Bronchial epithelial cell (primary cell): ENCODE results near the gene CNTNAP1. TPM values are rescaled to one million over a fixed set of nuclear protein-coding genes. Genes with fewer than 3 reads are reported as not detected.
A peak's percentile ranks its signal among the peaks of the same experiment; 100 is the strongest.

Experiments
- DNase-seq: peaks from one replicate; pipeline ENCODE4 v3.0.0-alpha.2; 2010; ENCODE audit warnings: low read depth
- FAIRE-seq: peaks from 2 replicates; lab custom pipeline; 2011; peaks lifted over from hg19 to GRCh38; lab: Jason Lieb, UNC
- H3K27me3 ChIP-seq: 2 replicates; pipeline ENCODE4 v1.5.1; 2011; ENCODE audit warnings: low read length; ENCODE audit not compliant: control insufficient read depth, insufficient read depth
- H3K36me3 ChIP-seq: 2 replicates; pipeline ENCODE4 v1.5.1; 2011; ENCODE audit warnings: low read length; ENCODE audit not compliant: control insufficient read depth, insufficient read depth
- H3K4me3 ChIP-seq: 2 replicates; pipeline ENCODE4 v1.5.1; 2011; ENCODE audit warnings: mild to moderate bottlenecking, low read depth, low read length, control low read depth
- total RNA-seq: library from RNA; depleted of rRNA; stranded (reverse); fragments of >200 nt; gene quantifications from 2 replicates; pipeline ENCODE4 v1.2.1, GENCODE V29; 2014
- TF ChIP-seq, protein P1 (sequence below): IDR thresholded peaks from 2 replicates; pipeline ENCODE4 v1.5.1; 2011; ENCODE audit warnings: mild to moderate bottlenecking, moderate library complexity, low read length, control low read depth, inconsistent platforms; ENCODE audit not compliant: insufficient read depth, severe bottlenecking

CNTNAP1 gene
- total RNA-seq, 1 donor from 2014 or later: 0.53 TPM

DNA sequence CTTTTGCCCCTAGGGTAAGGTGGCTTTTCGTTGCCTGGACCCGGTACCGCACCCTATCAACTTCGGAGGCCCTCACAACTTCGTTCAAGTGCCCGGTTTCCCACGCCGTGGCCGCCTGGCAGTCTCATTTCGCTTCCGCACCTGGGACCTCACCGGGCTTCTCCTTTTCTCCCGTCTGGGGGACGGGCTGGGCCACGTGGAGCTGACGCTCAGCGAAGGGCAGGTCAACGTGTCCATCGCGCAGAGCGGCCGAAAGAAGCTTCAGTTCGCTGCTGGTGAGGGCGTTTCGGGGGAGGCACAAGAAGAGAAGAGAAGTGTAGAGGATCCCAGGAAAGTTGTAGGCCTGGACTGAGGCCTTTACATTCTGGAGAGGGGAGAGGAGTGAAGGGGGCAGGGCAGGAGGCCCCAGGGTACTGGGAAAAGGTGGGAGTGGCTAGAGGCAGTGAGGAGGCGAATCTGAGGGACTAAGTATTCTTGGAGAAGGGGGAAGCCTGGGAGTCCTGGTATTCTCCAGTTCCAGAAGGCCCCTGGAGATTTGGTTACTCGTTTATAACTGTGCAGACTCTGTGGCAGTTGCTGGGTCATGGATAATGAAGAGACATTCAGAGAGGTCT lies 5.5 kb downstream of the CNTNAP1 start:
- TF ChIP-seq, protein P1, sequence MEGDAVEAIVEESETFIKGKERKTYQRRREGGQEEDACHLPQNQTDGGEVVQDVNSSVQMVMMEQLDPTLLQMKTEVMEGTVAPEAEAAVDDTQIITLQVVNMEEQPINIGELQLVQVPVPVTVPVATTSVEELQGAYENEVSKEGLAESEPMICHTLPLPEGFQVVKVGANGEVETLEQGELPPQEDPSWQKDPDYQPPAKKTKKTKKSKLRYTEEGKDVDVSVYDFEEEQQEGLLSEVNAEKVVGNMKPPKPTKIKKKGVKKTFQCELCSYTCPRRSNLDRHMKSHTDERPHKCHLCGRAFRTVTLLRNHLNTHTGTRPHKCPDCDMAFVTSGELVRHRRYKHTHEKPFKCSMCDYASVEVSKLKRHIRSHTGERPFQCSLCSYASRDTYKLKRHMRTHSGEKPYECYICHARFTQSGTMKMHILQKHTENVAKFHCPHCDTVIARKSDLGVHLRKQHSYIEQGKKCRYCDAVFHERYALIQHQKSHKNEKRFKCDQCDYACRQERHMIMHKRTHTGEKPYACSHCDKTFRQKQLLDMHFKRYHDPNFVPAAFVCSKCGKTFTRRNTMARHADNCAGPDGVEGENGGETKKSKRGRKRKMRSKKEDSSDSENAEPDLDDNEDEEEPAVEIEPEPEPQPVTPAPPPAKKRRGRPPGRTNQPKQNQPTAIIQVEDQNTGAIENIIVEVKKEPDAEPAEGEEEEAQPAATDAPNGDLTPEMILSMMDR: no peak
- DNase-seq (no peak), FAIRE-seq (no peak)
- Histone ChIP-seq H3K4me3 (no peak overlapping the region), H3K36me3 (no peaks in the 10 kb centered on the region), H3K27me3 (no peaks in the 10 kb centered on the region)

DNA sequence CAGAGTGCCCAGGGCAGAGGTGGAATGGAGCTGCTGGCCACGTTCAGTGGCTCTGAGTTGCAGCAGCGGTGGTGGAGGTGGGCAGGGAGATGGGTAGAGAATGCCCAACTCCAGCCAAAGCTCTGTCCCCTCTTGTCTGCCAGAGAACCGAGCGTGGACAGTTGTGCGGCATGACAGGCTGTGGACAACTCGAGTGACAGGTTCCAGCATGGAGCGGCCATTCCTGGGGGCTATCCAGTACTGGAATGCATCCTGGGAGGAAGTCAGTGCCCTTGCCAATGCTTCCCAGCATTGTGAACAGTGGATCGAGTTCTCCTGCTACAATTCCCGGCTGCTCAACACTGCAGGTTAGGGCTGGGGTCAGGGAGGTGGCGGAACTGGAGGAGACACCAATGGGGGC lies 8.3 kb downstream of the CNTNAP1 start:
- Histone ChIP-seq H3K4me3 (no peak overlapping the region), H3K27me3 (no peaks in the 10 kb centered on the region), H3K36me3 (no peaks in the 10 kb centered on the region)
- FAIRE-seq (no peak), DNase-seq (no peak)
- TF ChIP-seq, protein P1: no peak

DNA sequence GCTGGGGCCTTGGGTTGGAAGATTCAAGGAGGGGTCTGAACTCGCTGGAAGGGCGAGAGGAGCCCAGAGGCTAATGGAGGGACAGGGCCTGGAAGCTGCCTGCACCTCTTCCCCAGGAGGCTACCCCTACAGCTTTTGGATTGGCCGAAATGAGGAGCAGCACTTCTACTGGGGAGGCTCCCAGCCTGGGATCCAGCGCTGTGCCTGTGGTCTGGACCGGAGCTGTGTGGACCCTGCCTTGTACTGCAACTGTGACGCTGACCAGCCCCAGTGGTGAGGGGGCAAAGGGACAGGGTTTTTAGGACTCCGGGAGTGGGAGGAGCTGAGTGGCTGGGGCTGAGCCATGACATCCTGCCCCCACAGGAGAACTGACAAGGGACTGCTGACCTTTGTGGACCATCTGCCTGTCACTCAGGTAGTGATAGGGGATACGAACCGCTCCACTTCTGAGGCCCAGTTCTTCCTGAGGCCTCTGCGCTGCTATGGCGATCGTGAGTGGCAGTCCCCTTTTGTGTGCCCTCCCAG lies 8.8 kb downstream of the CNTNAP1 start:
- FAIRE-seq (peak; percentile 43), DNase-seq (no peak)
- Histone ChIP-seq H3K27me3 (no peaks in the 10 kb centered on the region), H3K4me3 (no peak overlapping the region), H3K36me3 (no peaks in the 10 kb centered on the region)
- TF ChIP-seq, protein P1: no peak

DNA sequence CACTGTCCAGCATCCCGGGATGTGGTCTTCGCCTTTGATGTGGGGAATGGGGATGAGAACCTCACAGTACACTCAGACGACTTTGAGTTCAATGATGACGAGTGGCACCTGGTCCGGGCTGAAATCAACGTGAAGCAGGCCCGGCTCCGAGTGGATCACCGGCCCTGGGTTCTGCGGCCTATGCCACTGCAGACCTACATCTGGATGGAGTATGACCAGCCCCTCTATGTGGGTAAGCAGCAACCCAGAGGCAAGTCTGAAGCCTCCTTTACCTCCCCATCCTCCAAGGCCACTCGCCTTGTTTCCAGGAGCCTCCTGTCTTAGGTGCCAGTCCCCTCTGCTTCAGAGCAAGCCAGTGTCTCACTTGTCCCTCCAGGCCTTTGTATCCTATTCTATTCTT lies 10.2 kb downstream of the CNTNAP1 start:
- DNase-seq (no peak), FAIRE-seq (no peak)
- H3K4me3 ChIP-seq: no peak overlapping the region
- H3K27me3 ChIP-seq: no peaks in the 10 kb centered on the region
- no peaks in the 10 kb centered on the region for H3K36me3 ChIP-seq
- TF ChIP-seq, protein P1: no peak

DNA sequence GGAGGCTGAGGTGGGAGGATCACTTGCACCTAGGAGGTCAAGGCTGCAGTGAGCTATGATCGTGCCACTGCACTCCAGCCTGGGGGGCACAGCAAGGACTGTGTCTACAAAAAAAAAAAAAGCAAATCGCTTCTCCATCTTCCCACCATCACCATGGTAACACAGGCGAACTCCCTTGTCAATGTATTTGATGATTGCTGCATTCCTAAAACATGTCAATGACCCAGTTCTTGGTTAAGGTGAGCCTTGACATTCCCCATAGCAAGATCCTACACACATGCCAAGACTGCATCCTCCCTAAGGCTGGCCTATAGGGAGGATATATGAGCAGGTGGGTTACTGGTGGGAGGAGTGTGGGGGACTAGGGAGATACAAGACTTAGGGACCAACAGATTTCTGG lies 12.2 kb downstream of the CNTNAP1 start:
- no peaks in the 10 kb centered on the region for H3K36me3 ChIP-seq
- no peaks in the 10 kb centered on the region for H3K27me3 ChIP-seq
- DNase-seq (no peak), FAIRE-seq (no peak)
- no peak overlapping the region for H3K4me3 ChIP-seq
- TF ChIP-seq, protein P1: no peak

DNA sequence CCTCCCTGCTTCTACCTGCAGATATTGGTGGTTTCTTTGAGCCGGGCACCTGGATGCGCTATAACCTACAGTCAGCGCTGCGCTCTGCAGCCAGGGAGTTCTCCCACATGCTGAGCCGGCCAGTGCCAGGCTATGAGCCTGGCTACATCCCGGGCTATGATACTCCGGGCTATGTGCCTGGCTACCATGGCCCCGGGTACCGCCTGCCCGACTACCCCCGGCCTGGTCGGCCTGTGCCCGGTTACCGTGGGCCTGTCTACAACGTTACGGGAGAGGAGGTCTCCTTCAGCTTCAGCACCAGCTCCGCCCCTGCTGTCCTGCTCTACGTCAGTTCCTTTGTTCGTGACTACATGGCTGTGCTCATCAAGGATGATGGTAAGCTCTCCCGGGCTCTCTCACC lies 13.2 kb downstream of the CNTNAP1 start:
- FAIRE-seq: no peak
- H3K36me3 ChIP-seq: no peaks in the 10 kb centered on the region
- TF ChIP-seq, protein P1: no peak
- DNase-seq: no peak
- no peak overlapping the region for H3K4me3 ChIP-seq
- no peaks in the 10 kb centered on the region for H3K27me3 ChIP-seq
